HuH-7.5 (cell line): ENCODE results near the gene CRTAC1.
"Not testable (repeated sequence)": the region's sequence is repeated elsewhere in the genome, so short reads cannot be mapped to it uniquely, and the experiment has no call there.

ENCODE experiments used
- DNase-seq: peaks from one replicate; pipeline ENCODE4 v3.0.0; 2011; ENCODE audit warnings: low spot score

Gene CRTAC1

DNA sequence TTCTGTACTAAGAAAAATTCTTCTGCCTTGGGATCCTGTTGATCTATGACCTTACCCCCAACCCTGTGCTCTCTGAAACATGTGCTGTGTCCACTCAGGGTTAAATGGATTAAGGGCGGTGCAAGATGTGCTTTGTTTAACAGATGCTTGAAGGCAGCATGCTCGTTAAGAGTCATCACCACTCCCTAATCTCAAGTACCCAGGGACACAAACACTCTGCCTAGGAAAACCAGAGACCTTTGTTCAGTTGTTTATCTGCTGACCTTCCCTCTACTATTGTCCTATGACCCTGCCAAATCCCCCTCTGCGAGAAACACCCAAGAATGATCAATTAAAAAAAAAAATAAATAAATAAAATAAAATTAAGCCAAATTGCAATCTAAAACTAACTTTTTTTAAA lies 188.3 kb downstream of the CRTAC1 start:
- DNase-seq, result not testable (repeated sequence)

DNA sequence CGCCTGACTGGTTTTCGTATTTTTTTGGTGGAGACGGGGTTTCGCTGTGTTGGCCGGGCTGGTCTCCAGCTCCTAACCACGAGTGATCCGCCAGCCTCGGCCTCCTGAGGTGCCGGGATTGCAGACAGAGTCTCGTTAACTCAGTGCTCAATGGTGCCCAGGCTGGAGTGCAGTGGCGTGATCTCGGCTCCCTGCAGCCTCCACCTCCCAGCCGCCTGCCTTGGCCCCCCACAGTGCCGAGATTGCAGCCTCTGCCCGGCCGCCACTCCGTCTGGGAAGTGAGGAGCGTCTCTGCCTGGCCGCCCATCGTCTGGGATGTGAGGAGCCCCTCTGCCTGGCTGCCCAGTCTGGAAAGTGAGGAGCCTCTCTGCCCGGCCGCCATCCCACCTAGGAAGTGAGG lies 189.3 kb downstream of the CRTAC1 start:
- not testable (repeated sequence) for DNase-seq

GRCh38 chr10:97838091-97838490 lies 192.3 kb downstream of the CRTAC1 start:
- DNase-seq, result no peak

GRCh38 chr10:97836446-97836845 lies 194.0 kb downstream of the CRTAC1 start:
- DNase-seq, result no peak

DNA sequence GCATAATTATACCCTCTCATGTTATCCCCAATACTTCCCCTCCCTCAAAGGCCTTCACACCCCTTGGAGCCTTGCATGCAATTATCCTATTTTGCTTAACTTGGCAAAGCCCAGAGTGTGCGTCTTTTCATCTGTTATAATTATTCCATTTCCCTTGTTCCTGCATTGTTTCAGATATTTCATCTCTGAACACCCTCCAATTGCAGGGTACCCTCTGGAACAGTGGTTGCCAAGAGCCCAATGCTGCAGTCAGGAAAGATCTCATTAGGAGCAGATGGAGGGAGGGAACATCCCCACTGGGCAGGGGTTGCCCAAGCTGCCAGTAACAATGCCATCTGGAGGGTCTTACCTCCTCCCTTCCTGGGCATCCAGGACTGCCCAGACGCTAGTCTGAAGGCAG lies 199.2 kb downstream of the CRTAC1 start:
- no peak for DNase-seq

- no peak for DNase-seq
These were observed 200.4 kb downstream of the CRTAC1 start for GRCh38 chr10:97830064-97830463.

DNA sequence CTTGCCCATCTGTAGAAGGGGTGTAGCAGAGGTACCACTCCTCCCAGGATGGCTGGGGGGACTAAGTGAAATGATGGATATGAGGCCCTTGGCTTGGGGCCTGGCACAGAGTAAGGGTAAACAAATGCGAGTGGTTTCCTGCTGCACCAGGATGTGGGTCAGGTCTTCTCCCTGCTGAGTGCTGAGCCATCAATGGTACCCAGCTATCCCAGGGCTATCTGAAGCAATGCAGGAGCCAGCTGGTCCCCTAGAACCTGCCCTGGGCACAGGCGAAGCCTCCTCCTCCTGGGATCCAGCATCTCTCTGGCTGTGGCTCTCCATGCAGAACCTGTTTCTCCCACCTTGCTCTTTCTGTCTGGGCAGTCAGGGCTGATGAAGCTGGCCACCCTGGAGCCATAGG lies 201.7 kb downstream of the CRTAC1 start:
- DNase-seq, result no peak

GRCh38 chr10:97827702-97828291 lies 202.6 kb downstream of the CRTAC1 start:
- no peak for DNase-seq

GRCh38 chr10:97826892-97827291 lies 203.5 kb downstream of the CRTAC1 start:
- DNase-seq, result no peak

DNA sequence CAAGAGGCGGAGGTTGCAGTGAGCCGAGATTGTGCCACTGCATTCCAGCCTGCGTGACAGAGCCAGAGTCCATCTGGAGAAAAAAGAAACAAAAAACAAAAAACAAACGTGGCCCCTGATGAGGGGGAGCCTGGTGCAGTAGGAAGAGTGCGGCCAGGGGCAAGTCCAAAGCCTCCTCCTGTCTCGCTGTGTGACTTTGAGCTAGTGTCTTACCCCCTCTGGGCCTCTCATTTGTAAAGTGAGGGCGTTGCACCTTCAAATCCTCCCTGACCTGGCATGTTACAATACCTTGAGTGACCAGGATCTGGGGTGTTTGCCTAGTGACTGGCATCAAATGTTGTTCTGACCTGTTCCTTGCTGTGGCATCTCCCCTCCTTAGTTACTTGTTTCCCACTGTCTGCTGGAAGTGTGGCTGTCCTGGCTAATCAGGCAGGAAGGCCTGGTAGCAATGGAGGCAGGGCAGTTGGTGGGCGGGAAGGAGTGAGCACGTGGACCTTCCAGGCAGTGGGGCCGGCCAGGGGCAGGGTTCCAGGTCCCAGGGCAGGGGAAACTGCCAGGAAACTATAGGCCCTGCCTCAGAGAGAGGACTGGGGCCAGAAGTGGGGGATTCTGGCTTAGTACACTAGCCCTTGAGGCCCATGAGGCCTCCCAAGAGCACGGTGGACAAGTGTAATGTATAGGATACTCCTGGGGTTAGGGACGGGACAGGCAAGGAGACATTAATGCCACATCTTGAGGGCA lies 205.2 kb downstream of the CRTAC1 start:
- no peak for DNase-seq

- DNase-seq, result no peak
These were observed 206.7 kb downstream of the CRTAC1 start for GRCh38 chr10:97823734-97824133.

DNA sequence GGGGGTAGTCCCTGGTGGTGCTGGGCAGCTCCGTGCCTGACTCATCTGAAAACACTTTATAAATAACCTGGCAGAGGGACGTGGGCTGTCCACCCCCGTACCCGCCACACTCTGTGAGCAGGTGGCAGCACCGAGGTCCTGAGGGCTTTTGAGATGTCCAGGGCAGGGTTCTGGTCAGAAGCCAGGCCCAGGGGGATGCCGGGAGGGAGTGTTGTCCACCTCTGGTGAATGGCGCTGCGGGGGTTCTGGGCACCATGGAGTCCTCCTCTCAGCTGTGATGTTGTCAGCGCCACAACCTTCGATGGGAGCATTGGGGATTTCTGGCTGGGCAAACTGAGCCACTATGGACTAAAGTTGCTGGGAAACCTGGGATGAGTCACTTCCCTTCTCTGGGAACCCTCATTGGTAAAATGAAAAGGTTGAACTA lies 208.1 kb downstream of the CRTAC1 start:
- DNase-seq, result no peak

DNA sequence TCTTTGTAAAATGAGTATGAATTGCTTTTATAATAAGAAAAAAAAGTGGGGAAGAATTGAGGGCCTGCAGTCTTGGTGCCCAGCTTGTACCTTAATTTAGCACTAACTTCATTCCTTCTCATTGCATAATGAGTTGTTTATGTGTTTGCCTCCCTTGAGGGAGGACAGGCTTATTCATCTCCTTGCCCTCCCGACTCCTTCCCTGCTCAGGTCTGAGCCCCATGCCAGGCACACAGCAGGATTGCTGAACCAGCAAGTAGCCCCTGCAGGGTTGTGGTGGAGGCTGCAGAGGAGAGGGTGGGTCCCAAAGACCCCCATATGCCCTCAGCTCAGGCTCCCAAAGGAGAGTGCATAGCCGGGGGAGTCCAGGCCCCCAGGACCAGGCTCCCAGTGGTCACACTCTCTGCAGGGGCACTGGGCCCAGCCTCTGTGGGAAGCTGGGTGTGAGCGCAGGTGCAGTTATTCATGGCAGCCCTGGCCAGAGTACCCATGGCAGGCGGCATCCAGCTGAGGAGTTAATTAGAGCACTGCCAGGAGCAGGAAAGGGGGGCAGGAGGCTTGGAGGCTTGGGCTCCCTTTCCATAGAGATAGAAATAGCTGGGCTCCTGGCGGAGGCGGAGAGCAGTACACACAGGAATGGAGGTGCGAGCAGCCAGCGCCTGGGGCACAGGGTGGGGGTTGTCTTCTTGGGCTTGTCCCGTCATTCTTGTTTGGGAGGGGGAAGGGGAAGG lies 208.9 kb downstream of the CRTAC1 start:
- DNase-seq, result no peak

- DNase-seq, result no peak
These were observed 210.2 kb downstream of the CRTAC1 start for GRCh38 chr10:97820096-97820704.

DNA sequence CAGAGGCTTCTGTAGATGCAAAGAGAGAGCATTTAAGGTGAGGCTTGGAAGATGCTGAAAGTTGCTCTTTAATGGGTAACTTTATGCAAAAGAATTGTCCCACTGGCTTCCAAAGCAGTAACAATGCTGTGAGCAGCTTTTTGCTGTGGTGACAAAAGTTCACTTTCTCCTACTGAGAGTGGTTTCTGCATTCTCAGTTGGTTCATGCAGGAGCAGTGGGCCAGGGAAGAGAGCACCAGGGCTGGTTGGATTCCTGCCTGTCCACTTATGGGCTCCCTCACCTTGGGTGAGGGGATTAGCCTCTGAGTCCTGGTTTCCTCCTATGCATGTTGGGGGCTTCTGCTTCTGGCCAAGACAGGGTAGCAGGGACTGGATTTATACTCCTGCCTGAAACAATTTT lies 211.8 kb downstream of the CRTAC1 start:
- DNase-seq, result no peak

DNA sequence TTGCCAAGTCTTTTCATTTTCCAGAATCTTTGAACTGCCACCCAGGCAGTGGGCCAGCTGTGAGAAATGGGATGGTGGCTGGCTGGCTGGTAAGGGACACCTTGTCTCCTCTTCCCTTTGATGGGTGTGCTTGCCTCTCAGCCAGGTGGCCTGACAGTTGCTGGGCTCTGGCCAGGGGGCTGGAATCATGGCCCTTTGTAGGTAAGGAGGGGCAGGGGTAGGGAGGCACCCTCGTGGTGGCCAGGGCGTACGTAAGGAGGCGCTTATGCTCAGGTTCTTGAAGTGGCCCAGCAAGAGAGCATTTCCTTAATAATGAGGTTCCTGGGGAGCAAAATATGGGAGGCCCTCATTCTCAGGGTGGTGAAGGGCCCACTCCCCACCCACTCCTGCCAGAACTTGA lies 213.8 kb downstream of the CRTAC1 start:
- no peak for DNase-seq
